IPS-18c (cell line): ENCODE results near the gene CACNA2D2.

Experiments
- H3K4me3 ChIP-seq: 2 replicates; pipeline ENCODE4 v1.7.0; 2013; ENCODE audit warnings: low read depth, mild to moderate bottlenecking, low read length, moderate library complexity; ENCODE audit not compliant: insufficient read depth
- H3K9me3 ChIP-seq: one replicate; pipeline ENCODE4 v1.6.1; 2013; ENCODE audit warnings: mild to moderate bottlenecking, low read length, moderate library complexity; ENCODE audit not compliant: control insufficient read depth, insufficient read depth

CACNA2D2 gene

GRCh38 chr3:50450209-50450921, 53.1 kb downstream of the CACNA2D2 start:
- no peak overlapping the region; the same call in 1 of the 2 replicates for H3K4me3 ChIP-seq
- H3K9me3 ChIP-seq = peaks cover 2% of the 10 kb centered on the region

GRCh38 chr3:50448752-50449539, 54.5 kb downstream of the CACNA2D2 start:
- Histone ChIP-seq H3K4me3 (no peak overlapping the region), H3K9me3 (peaks cover 2% of the 10 kb centered on the region)

- Histone ChIP-seq H3K4me3 (no peak overlapping the region), H3K9me3 (no peaks in the 10 kb centered on the region)
These were observed 56.1 kb downstream of the CACNA2D2 start for GRCh38 chr3:50447290-50447840.

- no peak overlapping the region for H3K4me3 ChIP-seq
- H3K9me3 ChIP-seq = no peaks in the 10 kb centered on the region
These were observed 57.5 kb downstream of the CACNA2D2 start for GRCh38 chr3:50445919-50446318.

GRCh38 chr3:50444782-50445181, 58.7 kb downstream of the CACNA2D2 start:
- H3K4me3 ChIP-seq = no peak overlapping the region
- no peaks in the 10 kb centered on the region for H3K9me3 ChIP-seq

- Histone ChIP-seq H3K9me3 (no peaks in the 10 kb centered on the region), H3K4me3 (no peak overlapping the region)
These were observed 59.2 kb downstream of the CACNA2D2 start for GRCh38 chr3:50444213-50444612.

GRCh38 chr3:50442945-50443579, 60.4 kb downstream of the CACNA2D2 start:
- Histone ChIP-seq H3K9me3 (no peaks in the 10 kb centered on the region), H3K4me3 (no peak overlapping the region)

- no peaks in the 10 kb centered on the region for H3K9me3 ChIP-seq
- H3K4me3 ChIP-seq = no peak overlapping the region
These were observed 61.8 kb downstream of the CACNA2D2 start for GRCh38 chr3:50441424-50442217.

GRCh38 chr3:50436114-50436674, 67.2 kb downstream of the CACNA2D2 start:
- no peak overlapping the region for H3K4me3 ChIP-seq
- no peaks in the 10 kb centered on the region for H3K9me3 ChIP-seq

GRCh38 chr3:50435371-50436113, 67.9 kb downstream of the CACNA2D2 start:
- Histone ChIP-seq H3K4me3 (no peak overlapping the region), H3K9me3 (no peaks in the 10 kb centered on the region)

- H3K4me3 ChIP-seq = no peak overlapping the region
- no peaks in the 10 kb centered on the region for H3K9me3 ChIP-seq
These were observed 69.5 kb downstream of the CACNA2D2 start for GRCh38 chr3:50433954-50434353.

- Histone ChIP-seq H3K4me3 (no peak overlapping the region), H3K9me3 (no peaks in the 10 kb centered on the region)
These were observed 72.4 kb downstream of the CACNA2D2 start for GRCh38 chr3:50430950-50431435.

GRCh38 chr3:50430191-50430590, 73.2 kb downstream of the CACNA2D2 start:
- H3K9me3 ChIP-seq = no peaks in the 10 kb centered on the region
- no peak overlapping the region for H3K4me3 ChIP-seq

GRCh38 chr3:50428007-50428633, 75.3 kb downstream of the CACNA2D2 start:
- Histone ChIP-seq H3K9me3 (no peaks in the 10 kb centered on the region), H3K4me3 (no peak overlapping the region)

GRCh38 chr3:50427217-50427616, 76.2 kb downstream of the CACNA2D2 start:
- no peaks in the 10 kb centered on the region for H3K9me3 ChIP-seq
- H3K4me3 ChIP-seq = no peak overlapping the region; the same call in 1 of the 2 replicates

GRCh38 chr3:50425911-50426310, 77.5 kb downstream of the CACNA2D2 start:
- no peaks in the 10 kb centered on the region for H3K9me3 ChIP-seq

More at GRCh38 chr3:50425911-50426310, 77.5 kb downstream of the CACNA2D2 start:
- H3K4me3 ChIP-seq = no peak overlapping the region
